Germinal center (tissue), 1 donor: Measurements from ENCODE around the gene DGKQ.

Experiments
- DNase-seq: peaks from one replicate; pipeline ENCODE4 v3.0.0; 2012; ENCODE audit warnings: mixed read lengths, low spot score

The DGKQ gene

GRCh38 chr4:960636-961350 is 12.6 kb downstream of the DGKQ start:
- DNase-seq = no peak

- DNase-seq = no peak
Observed at GRCh38 chr4:960140-960635, 13.2 kb downstream of the DGKQ start.

- no peak for DNase-seq
Observed at GRCh38 chr4:959338-960139, 13.8 kb downstream of the DGKQ start.

GRCh38 chr4:958696-959337 is 14.6 kb downstream of the DGKQ start:
- DNase-seq = no peak

- no peak for DNase-seq
Observed at GRCh38 chr4:958314-958665, 15.1 kb downstream of the DGKQ start.

- DNase-seq = no peak
Observed at GRCh38 chr4:957581-958313, 15.6 kb downstream of the DGKQ start.

GRCh38 chr4:957231-957580 is 16.2 kb downstream of the DGKQ start:
- no peak for DNase-seq

GRCh38 chr4:956531-957230 is 16.7 kb downstream of the DGKQ start:
- DNase-seq = no peak

GRCh38 chr4:955931-956381 is 17.4 kb downstream of the DGKQ start:
- no peak for DNase-seq

GRCh38 chr4:955161-955921 is 18.0 kb downstream of the DGKQ start:
- no peak for DNase-seq

- no peak for DNase-seq
Observed at GRCh38 chr4:954211-955020, 19.0 kb downstream of the DGKQ start.

GRCh38 chr4:953574-953915 is 19.8 kb downstream of the DGKQ start:
- DNase-seq = no peak

- DNase-seq = no peak
Observed at GRCh38 chr4:952881-953573, 20.3 kb downstream of the DGKQ start.

- no peak for DNase-seq
Observed at GRCh38 chr4:951594-952468, 21.5 kb downstream of the DGKQ start.

GRCh38 chr4:951186-951585 is 22.2 kb downstream of the DGKQ start:
- no peak for DNase-seq

GRCh38 chr4:950136-951020 is 23.0 kb downstream of the DGKQ start:
- no peak for DNase-seq

GRCh38 chr4:949656-950055 is 23.7 kb downstream of the DGKQ start:
- no peak for DNase-seq

- DNase-seq = no peak
Observed at GRCh38 chr4:948936-949300, 24.5 kb downstream of the DGKQ start.
